NCI-H446 treated with DMSO at 0.1 percent for 48 hours (cell line): ENCODE results near the gene DKK1.
"Not testable (repeated sequence)": the region's sequence is repeated elsewhere in the genome, so short reads cannot be mapped to it uniquely, and the experiment has no call there.

ENCODE experiments used
- DNase-seq: peaks from one replicate; lab custom pipeline; 2025; lab: John Stamatoyannopoulos, UW

DKK1 gene

GRCh38 chr10:52318136-52318701 is 4.1 kb downstream of the DKK1 start:
- DNase-seq: no peak

- no peak for DNase-seq
Measured at GRCh38 chr10:52318822-52319464, 4.9 kb downstream of the DKK1 start.

GRCh38 chr10:52319926-52320325 is 5.8 kb downstream of the DKK1 start:
- DNase-seq: no peak

GRCh38 chr10:52322323-52322722 is 8.2 kb downstream of the DKK1 start:
- DNase-seq: no peak

GRCh38 chr10:52322936-52323335 is 8.9 kb downstream of the DKK1 start:
- no peak for DNase-seq

GRCh38 chr10:52326382-52326781 is 12.3 kb downstream of the DKK1 start:
- DNase-seq: no peak

- DNase-seq: no peak
Measured at GRCh38 chr10:52331638-52332364, 17.7 kb downstream of the DKK1 start.

GRCh38 chr10:52332815-52333214 is 18.7 kb downstream of the DKK1 start:
- DNase-seq: no peak

GRCh38 chr10:52334595-52334994 is 20.5 kb downstream of the DKK1 start:
- no peak for DNase-seq

- no peak for DNase-seq
Measured at GRCh38 chr10:52335665-52336064, 21.6 kb downstream of the DKK1 start.

- no peak for DNase-seq
Measured at GRCh38 chr10:52337225-52337624, 23.1 kb downstream of the DKK1 start.

GRCh38 chr10:52343439-52343838 is 29.4 kb downstream of the DKK1 start:
- DNase-seq: no peak

- DNase-seq: no peak
Measured at GRCh38 chr10:52346394-52347326, 32.6 kb downstream of the DKK1 start.

- no peak for DNase-seq
Measured at GRCh38 chr10:52347327-52347667, 33.2 kb downstream of the DKK1 start.

- no peak for DNase-seq
Measured at GRCh38 chr10:52348037-52348564, 34.0 kb downstream of the DKK1 start.

- DNase-seq: no peak
Measured at GRCh38 chr10:52351914-52352330, 37.8 kb downstream of the DKK1 start.

GRCh38 chr10:52353205-52353604 is 39.1 kb downstream of the DKK1 start:
- no peak for DNase-seq

- DNase-seq: no peak
Measured at GRCh38 chr10:52353960-52354394, 39.9 kb downstream of the DKK1 start.

GRCh38 chr10:52357971-52358370 is 43.9 kb downstream of the DKK1 start:
- no peak for DNase-seq

GRCh38 chr10:52359441-52359840 is 45.4 kb downstream of the DKK1 start:
- no peak for DNase-seq

GRCh38 chr10:52365547-52366432 is 51.7 kb downstream of the DKK1 start:
- DNase-seq: not testable (repeated sequence)
